ENCODE results near the gene PRKCE. TPM values are rescaled to one million over a fixed set of nuclear protein-coding genes. Genes with fewer than 3 reads are reported as not detected.

Gene PRKCE
- total and polyA plus RNA-seq, 7 donors, result 3.0 to 22.8 (median 16.1) TPM

DNA sequence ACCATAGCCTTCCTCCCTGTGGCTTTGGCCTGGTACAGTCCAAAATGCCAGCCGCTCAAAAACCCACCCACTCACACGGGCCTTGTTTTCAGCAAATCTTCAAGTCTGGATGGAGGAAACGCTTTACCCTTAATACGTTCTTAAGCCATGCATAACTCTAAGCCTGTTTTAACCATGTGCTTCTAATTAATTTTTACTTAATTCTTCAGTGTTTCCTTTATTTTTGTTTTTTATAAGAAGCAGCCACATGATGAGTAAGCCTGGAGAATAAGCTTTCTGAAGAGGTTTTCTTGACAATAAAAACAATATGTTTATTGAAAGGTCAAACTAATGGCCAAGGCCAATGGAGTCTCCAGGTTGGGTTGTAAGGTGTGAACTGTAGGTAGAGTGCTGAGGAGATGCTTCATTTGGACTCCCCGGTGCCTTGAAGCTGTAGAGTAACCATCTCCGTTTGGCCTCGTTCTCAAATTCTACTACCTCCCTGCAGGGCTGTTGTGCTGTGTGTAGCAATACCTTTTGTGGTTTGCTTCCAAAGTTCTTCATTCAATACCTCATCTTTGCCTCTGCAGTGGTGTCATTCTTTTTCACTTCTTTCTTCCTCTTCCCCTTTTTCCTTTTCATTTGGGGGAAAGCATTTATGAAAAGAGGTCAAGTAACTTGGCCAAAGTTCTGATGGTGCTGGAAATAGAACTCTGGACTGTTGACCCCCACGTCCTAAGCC lies 113.7 kb downstream of the PRKCE start:
- WGBS, 3 donors, result 80 to 86% (median 83%) methylated on average over 8 of the region's 8 CpGs
- no peaks in the 10 kb centered on the region for H3K36me3 ChIP-seq (ENCODE audit: insufficient read depth in 1 of 2, low read depth in 1 of 2)
- H3K27ac ChIP-seq, result no peak overlapping the region
- no peaks in the 10 kb centered on the region for H3K27me3 ChIP-seq (ENCODE audit: insufficient read depth in 3 of 3, low read length in 2 of 3)
- TF ChIP-seq, protein P1, sequence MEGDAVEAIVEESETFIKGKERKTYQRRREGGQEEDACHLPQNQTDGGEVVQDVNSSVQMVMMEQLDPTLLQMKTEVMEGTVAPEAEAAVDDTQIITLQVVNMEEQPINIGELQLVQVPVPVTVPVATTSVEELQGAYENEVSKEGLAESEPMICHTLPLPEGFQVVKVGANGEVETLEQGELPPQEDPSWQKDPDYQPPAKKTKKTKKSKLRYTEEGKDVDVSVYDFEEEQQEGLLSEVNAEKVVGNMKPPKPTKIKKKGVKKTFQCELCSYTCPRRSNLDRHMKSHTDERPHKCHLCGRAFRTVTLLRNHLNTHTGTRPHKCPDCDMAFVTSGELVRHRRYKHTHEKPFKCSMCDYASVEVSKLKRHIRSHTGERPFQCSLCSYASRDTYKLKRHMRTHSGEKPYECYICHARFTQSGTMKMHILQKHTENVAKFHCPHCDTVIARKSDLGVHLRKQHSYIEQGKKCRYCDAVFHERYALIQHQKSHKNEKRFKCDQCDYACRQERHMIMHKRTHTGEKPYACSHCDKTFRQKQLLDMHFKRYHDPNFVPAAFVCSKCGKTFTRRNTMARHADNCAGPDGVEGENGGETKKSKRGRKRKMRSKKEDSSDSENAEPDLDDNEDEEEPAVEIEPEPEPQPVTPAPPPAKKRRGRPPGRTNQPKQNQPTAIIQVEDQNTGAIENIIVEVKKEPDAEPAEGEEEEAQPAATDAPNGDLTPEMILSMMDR (IDR thresholded peaks at IDR 0.05), result no peak
- no peak for ATAC-seq
- no peak overlapping the region for H3K4me3 ChIP-seq
- intact Hi-C loops (cut with DNase I), result no loop called here
- no peaks in the 10 kb centered on the region for H3K9me3 ChIP-seq
- peaks cover 25% of the 10 kb centered on the region for H3K4me1 ChIP-seq
- no peak for DNase-seq

DNA sequence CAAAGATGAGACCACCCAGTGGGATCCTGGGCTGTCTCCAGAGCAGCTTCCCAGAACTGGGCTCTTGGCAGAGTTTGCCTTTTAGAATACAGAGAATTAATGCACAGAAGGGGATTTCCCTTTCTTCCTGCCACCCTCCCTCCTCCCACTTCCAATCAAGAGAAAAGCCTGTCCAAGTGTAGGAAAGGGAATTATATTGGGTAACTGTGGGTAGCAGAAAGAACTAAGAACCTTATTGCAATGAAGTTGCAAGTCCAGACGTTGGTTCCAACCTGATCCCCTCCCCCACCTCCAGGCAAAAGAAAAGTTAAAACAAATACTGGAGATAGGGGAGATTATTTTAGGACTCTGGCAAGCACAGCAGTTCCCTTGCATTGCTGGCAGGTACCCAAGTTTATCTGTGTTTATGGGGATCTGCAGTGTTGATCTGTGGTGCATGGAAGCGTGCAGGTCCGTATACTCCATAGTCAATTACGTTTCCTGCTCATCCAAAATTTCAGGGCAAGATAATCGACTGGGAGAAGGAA lies 114.3 kb downstream of the PRKCE start:
- no peak for DNase-seq
- WGBS, 3 donors, result 59 to 68% (median 65%) methylated on average over 5 of the region's 5 CpGs
- Histone ChIP-seq H3K36me3 (ENCODE audit: insufficient read depth in 1 of 2, low read depth in 1 of 2) (no peaks in the 10 kb centered on the region), H3K4me1 (peaks cover 25% of the 10 kb centered on the region), H3K27ac (no peak overlapping the region), H3K4me3 (no peak overlapping the region), H3K27me3 (ENCODE audit: insufficient read depth in 3 of 3, low read length in 2 of 3) (no peaks in the 10 kb centered on the region), H3K9me3 (no peaks in the 10 kb centered on the region)
- TF ChIP-seq, protein P1 (IDR thresholded peaks at IDR 0.05), result no peak
- ATAC-seq, result no peak
- intact Hi-C loops (cut with DNase I), result no loop called here

DNA sequence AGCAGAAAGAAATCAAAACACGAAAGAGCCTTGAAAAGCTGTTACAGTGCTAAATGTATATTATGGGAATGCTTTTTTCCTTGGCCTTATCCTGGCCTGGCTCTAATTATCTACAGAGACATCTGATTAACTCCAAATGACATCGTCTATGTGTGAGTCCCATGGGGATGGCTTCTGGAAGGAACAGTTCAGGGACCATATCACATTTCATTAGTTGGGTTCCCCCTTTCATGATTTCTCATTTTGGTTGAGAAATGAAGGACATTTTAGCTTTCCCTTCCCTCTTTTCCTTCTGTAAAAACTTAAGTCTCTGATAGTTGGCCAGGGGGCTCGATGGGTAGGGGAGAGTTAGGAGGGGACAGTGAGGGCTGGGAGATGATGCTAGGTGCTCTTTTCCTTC lies 116.7 kb downstream of the PRKCE start:
- Histone ChIP-seq H3K36me3 (ENCODE audit: insufficient read depth in 1 of 2, low read depth in 1 of 2) (no peaks in the 10 kb centered on the region), H3K4me1 (peaks cover 31% of the 10 kb centered on the region), H3K27me3 (ENCODE audit: insufficient read depth in 3 of 3, low read length in 2 of 3) (no peaks in the 10 kb centered on the region), H3K4me3 (no peak overlapping the region), H3K9me3 (no peaks in the 10 kb centered on the region), H3K27ac (no peak overlapping the region)
- TF ChIP-seq, protein P1 (IDR thresholded peaks at IDR 0.05), result no peak
- no peak for ATAC-seq
- DNase-seq, result no peak
- WGBS, 3 donors, result 78 to 84% (median 78%) methylated on average over 3 of the region's 3 CpGs
- intact Hi-C loops (cut with DNase I), result no loop called here

DNA sequence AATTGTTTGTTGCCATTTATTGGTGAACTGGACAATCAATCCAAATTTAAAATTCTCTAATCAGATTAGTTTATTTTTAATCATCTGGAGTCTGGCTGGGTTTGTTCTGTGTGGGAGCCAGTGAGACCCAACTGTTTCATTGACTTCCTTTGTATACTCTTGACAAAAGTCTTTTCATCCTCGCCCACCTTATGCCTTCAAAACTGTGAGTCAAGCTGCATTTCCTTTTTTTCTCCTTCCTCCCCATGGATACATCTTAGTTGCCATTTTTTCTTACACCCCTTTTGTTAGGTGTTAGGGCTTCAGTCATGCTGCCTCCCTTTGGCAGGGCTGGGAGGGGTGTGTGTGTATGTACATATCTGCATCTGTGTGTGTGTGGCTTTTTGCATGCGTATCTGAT lies 117.6 kb downstream of the PRKCE start:
- H3K36me3 ChIP-seq (ENCODE audit: insufficient read depth in 1 of 2, low read depth in 1 of 2), result no peaks in the 10 kb centered on the region
- ATAC-seq (no peak), DNase-seq (no peak)
- H3K4me1 ChIP-seq, result peaks cover 31% of the 10 kb centered on the region
- TF ChIP-seq, protein P1 (IDR thresholded peaks at IDR 0.05), result no peak
- 94 to 100% (median 96%) methylated on average over 2 of the region's 2 CpGs for WGBS, 3 donors
- H3K9me3 ChIP-seq, result no peaks in the 10 kb centered on the region
- H3K4me3 ChIP-seq, result no peak overlapping the region
- no peaks in the 10 kb centered on the region for H3K27me3 ChIP-seq (ENCODE audit: insufficient read depth in 3 of 3, low read length in 2 of 3)
- intact Hi-C loops (cut with DNase I), result no loop called here
- H3K27ac ChIP-seq, result no peak overlapping the region

Data from psoas muscle (tissue), 8 donors.